GM19023 (cell line): Measurements from ENCODE around the gene SV2C.
"Not testable (repeated sequence)": the region's sequence is repeated elsewhere in the genome, so short reads cannot be mapped to it uniquely, and the experiment has no call there.

ENCODE experiments used
- ATAC-seq: cut with Tn5 transposase; IDR thresholded peaks from one replicate; pipeline ENCODE4 v1.9.1; 2021; ENCODE audit warnings: mild to moderate bottlenecking, moderate library complexity; ENCODE audit not compliant: unreplicated experiment

The SV2C gene

GRCh38 chr5:76199336-76200318 is 116.4 kb downstream of the SV2C start:
- ATAC-seq: no peak

GRCh38 chr5:76202182-76202581 is 119.0 kb downstream of the SV2C start:
- no peak for ATAC-seq

GRCh38 chr5:76204191-76204590 is 121.0 kb downstream of the SV2C start:
- no peak for ATAC-seq

- ATAC-seq: no peak
Observed at GRCh38 chr5:76204713-76205112, 121.5 kb downstream of the SV2C start.

- no peak for ATAC-seq
Observed at GRCh38 chr5:76207120-76207519, 123.9 kb downstream of the SV2C start.

- no peak for ATAC-seq
Observed at GRCh38 chr5:76209297-76209696, 126.1 kb downstream of the SV2C start.

GRCh38 chr5:76210946-76211345 is 127.8 kb downstream of the SV2C start:
- ATAC-seq: no peak

GRCh38 chr5:76213858-76214257 is 130.7 kb downstream of the SV2C start:
- ATAC-seq: no peak

GRCh38 chr5:76216748-76217147 is 133.6 kb downstream of the SV2C start:
- no peak for ATAC-seq

- ATAC-seq: no peak
Observed at GRCh38 chr5:76219636-76220035, 136.5 kb downstream of the SV2C start.

GRCh38 chr5:76221311-76221710 is 138.1 kb downstream of the SV2C start:
- no peak for ATAC-seq

GRCh38 chr5:76222318-76222717 is 139.1 kb downstream of the SV2C start:
- ATAC-seq: no peak

- ATAC-seq: no peak
Observed at GRCh38 chr5:76223696-76224095, 140.5 kb downstream of the SV2C start.

GRCh38 chr5:76224898-76225297 is 141.7 kb downstream of the SV2C start:
- no peak for ATAC-seq

- ATAC-seq: no peak
Observed at GRCh38 chr5:76225336-76225735, 142.2 kb downstream of the SV2C start.

GRCh38 chr5:76229900-76230299 is 146.7 kb downstream of the SV2C start:
- no peak for ATAC-seq

- no peak for ATAC-seq
Observed at GRCh38 chr5:76230711-76231285, 147.6 kb downstream of the SV2C start.

- ATAC-seq: no peak
Observed at GRCh38 chr5:76234665-76235064, 151.5 kb downstream of the SV2C start.

- no peak for ATAC-seq
Observed at GRCh38 chr5:76236684-76237083, 153.5 kb downstream of the SV2C start.

- no peak for ATAC-seq
Observed at GRCh38 chr5:76240336-76240735, 157.2 kb downstream of the SV2C start.

- ATAC-seq: not testable (repeated sequence)
Observed at GRCh38 chr5:76242155-76242554, 159.0 kb downstream of the SV2C start.

GRCh38 chr5:76245590-76245989 is 162.4 kb downstream of the SV2C start:
- no peak for ATAC-seq
